ENCODE data around the gene BLTP3B.

The BLTP3B gene

DNA sequence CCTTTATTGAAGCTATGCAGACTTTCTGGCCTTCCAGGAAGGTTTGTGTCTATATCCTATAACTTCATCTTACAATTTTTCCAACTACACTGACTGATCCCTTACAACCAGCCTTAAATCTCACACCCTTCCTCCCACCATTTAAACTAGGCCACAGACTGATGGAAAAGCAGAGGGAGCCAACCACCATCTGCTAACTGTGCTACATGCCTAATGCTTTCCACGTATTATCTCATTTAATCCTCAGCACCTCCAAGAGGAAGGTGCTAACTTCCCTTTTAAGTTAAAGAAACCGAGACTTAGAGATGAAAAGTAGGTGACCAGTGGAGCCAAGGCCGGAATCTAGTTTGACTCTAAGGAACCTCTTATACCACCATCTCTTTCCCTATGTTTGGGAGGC, 22.7 kb upstream of the BLTP3B start:
- TF ChIP-seq ESRRG (CRISPR knock-in tag; IDR thresholded peaks at IDR 0.05) (no peak), ZNF8 (CRISPR knock-in tag; IDR thresholded peaks at IDR 0.05) (no peak), CSDC2 (CRISPR knock-in tag; IDR thresholded peaks at IDR 0.05) (no peak), ISL1 (CRISPR knock-in tag; IDR thresholded peaks at IDR 0.05) (no peak), ZNF565 (CRISPR knock-in tag; conservative IDR thresholded peaks at IDR 0.05; ENCODE audit: low read depth) (no peak), TCF4 (CRISPR knock-in tag; IDR thresholded peaks at IDR 0.05; ENCODE audit: borderline replicate concordance) (no peak)
- TF ChIP-seq, protein P1, sequence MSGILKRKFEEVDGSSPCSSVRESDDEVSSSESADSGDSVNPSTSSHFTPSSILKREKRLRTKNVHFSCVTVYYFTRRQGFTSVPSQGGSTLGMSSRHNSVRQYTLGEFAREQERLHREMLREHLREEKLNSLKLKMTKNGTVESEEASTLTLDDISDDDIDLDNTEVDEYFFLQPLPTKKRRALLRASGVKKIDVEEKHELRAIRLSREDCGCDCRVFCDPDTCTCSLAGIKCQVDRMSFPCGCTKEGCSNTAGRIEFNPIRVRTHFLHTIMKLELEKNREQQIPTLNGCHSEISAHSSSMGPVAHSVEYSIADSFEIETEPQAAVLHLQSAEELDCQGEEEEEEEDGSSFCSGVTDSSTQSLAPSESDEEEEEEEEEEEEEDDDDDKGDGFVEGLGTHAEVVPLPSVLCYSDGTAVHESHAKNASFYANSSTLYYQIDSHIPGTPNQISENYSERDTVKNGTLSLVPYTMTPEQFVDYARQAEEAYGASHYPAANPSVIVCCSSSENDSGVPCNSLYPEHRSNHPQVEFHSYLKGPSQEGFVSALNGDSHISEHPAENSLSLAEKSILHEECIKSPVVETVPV (CRISPR knock-in tag; IDR thresholded peaks at IDR 0.05): no peak
- no peak for ATAC-seq

DNA sequence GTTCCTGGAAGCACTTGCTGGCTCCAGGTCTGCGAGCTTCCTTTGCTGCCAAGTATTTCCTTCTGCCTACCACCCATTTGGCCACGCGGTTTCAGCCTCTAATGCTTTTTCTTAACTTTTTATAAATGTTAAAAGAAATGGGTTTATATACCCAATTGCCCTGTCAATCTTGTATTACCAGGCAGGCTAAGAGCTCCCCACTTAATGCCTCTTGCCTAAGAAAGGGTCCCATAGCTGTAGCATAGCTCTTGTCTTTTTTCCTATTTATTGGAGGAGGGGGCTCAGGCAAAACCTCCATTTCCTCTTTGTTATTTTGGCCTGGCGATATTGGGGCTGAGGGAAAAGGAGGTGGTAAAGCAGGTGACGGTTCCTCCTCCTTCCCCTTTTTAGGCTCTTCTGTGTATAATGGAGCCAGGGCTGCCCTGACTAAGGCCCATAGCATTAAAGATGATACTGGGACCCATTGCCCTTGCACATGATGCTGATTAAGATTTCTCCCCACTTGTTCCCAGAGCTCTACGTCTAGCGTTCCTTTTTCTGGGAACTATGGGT, 21.6 kb upstream of the BLTP3B start:
- TF ChIP-seq ISL1 (CRISPR knock-in tag; IDR thresholded peaks at IDR 0.05) (no peak), ZFP30 (CRISPR knock-in tag; IDR thresholded peaks at IDR 0.05) (peak; percentile 26; the same call in 1 of the 2 replicates)
- no peak for ATAC-seq

DNA sequence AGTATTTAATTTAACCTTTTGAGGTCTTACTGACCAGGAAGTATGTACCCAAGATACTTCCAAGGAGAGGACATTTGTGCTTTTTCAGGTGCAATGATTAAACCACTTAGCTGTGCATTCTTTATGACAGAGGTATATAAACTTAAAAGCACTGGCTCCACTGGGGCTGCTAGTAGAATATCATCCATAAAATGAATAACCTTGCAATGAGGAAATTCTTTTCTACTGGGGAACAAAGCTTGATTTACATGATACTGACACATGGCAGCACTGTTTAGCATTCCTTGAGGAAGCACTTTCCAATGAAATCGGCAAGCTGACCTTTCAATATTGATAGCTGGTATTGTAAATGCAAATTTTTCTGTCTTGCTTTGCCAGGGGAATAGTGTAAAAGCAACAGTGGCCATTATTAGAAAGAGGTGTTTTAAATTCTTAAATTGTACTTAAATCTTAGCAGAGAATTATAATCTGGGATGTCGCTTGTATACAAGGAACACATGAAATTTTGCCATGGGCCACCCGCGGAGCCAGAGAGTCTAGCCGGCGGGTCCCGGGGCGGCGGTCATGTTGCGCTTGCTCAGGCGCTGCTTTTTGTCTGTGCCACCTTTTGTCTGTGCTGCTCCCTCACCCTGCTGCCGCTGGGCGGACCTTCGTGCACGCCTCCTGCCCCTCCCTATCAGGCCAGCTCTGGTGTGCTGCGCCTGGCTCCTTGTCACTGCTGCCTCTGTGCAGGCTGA, 20.9 kb upstream of the BLTP3B start:
- TF ChIP-seq TOX (CRISPR knock-in tag; IDR thresholded peaks at IDR 0.05; ENCODE audit: borderline replicate concordance): no peak
- no peak for TF ChIP-seq GLIS3 (CRISPR knock-in tag; IDR thresholded peaks at IDR 0.05)
- TF ChIP-seq TCF4 (CRISPR knock-in tag; IDR thresholded peaks at IDR 0.05; ENCODE audit: borderline replicate concordance): peak; percentile 23; the same call in 1 of the 2 replicates
- peak; percentile 100 for ATAC-seq

DNA sequence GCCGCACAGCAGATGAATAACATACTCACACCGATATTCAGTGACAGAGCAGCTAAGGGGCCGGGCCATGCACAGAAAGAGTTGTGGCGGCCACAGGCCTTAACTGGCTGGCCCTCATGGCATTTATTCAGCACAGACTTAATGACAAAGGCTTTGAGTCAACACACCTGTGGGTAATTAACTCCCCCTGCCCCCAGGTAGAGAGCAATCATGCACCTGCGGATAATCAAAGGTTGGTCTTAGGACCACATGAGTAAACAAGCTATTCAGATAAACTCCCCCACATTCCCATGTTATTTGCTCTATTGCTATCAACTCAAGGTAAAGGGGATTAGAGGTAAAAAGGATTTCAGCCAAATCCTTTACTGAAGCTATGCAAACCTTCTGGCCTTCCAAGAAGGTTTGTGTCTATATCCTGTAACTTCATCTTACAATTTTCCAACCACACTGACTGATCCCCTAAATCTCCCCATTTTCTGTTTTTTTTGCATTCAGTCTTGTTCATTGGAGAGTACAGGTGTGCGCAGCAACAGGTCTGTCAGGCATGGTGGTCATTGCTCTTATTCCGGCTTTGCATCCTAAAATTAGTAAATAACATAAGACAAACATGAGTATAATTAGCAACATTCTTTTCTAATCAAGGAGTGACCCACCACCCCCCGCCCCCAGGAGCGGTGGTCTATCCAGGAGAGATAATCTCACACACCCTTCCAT, 16.9 kb upstream of the BLTP3B start:
- ATAC-seq: no peak
- no peak for TF ChIP-seq ISL1 (CRISPR knock-in tag; IDR thresholded peaks at IDR 0.05)
- no peak for TF ChIP-seq CSDC2 (CRISPR knock-in tag; IDR thresholded peaks at IDR 0.05)
- no peak for TF ChIP-seq TOX (CRISPR knock-in tag; IDR thresholded peaks at IDR 0.05; ENCODE audit: borderline replicate concordance)
- TF ChIP-seq RARB (CRISPR knock-in tag; IDR thresholded peaks at IDR 0.05): no peak
- TF ChIP-seq GLIS3 (CRISPR knock-in tag; IDR thresholded peaks at IDR 0.05): no peak
- TF ChIP-seq BACH2 (CRISPR knock-in tag; IDR thresholded peaks at IDR 0.05; ENCODE audit: borderline replicate concordance): no peak
- no peak for TF ChIP-seq TCF4 (CRISPR knock-in tag; IDR thresholded peaks at IDR 0.05; ENCODE audit: borderline replicate concordance)
- no peak for TF ChIP-seq ZNF8 (CRISPR knock-in tag; IDR thresholded peaks at IDR 0.05)
- no peak for TF ChIP-seq ZNF565 (CRISPR knock-in tag; conservative IDR thresholded peaks at IDR 0.05; ENCODE audit: low read depth)
- TF ChIP-seq PPARA (CRISPR knock-in tag; IDR thresholded peaks at IDR 0.05; ENCODE audit: borderline replicate concordance): no peak
- TF ChIP-seq SNAI2 (CRISPR knock-in tag; IDR thresholded peaks at IDR 0.05): no peak
- TF ChIP-seq, protein P2, sequence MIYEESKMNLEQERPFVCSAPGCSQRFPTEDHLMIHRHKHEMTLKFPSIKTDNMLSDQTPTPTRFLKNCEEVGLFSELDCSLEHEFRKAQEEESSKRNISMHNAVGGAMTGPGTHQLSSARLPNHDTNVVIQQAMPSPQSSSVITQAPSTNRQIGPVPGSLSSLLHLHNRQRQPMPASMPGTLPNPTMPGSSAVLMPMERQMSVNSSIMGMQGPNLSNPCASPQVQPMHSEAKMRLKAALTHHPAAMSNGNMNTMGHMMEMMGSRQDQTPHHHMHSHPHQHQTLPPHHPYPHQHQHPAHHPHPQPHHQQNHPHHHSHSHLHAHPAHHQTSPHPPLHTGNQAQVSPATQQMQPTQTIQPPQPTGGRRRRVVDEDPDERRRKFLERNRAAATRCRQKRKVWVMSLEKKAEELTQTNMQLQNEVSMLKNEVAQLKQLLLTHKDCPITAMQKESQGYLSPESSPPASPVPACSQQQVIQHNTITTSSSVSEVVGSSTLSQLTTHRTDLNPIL (CRISPR knock-in tag; IDR thresholded peaks at IDR 0.05; ENCODE audit: low read depth): no peak
- TF ChIP-seq ZFP30 (CRISPR knock-in tag; IDR thresholded peaks at IDR 0.05): no peak
- TF ChIP-seq ESRRG (CRISPR knock-in tag; IDR thresholded peaks at IDR 0.05): no peak
- TF ChIP-seq, protein P3, sequence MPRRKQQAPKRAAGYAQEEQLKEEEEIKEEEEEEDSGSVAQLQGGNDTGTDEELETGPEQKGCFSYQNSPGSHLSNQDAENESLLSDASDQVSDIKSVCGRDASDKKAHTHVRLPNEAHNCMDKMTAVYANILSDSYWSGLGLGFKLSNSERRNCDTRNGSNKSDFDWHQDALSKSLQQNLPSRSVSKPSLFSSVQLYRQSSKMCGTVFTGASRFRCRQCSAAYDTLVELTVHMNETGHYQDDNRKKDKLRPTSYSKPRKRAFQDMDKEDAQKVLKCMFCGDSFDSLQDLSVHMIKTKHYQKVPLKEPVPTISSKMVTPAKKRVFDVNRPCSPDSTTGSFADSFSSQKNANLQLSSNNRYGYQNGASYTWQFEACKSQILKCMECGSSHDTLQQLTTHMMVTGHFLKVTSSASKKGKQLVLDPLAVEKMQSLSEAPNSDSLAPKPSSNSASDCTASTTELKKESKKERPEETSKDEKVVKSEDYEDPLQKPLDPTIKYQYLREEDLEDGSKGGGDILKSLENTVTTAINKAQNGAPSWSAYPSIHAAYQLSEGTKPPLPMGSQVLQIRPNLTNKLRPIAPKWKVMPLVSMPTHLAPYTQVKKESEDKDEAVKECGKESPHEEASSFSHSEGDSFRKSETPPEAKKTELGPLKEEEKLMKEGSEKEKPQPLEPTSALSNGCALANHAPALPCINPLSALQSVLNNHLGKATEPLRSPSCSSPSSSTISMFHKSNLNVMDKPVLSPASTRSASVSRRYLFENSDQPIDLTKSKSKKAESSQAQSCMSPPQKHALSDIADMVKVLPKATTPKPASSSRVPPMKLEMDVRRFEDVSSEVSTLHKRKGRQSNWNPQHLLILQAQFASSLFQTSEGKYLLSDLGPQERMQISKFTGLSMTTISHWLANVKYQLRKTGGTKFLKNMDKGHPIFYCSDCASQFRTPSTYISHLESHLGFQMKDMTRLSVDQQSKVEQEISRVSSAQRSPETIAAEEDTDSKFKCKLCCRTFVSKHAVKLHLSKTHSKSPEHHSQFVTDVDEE (CRISPR knock-in tag; IDR thresholded peaks at IDR 0.05): no peak
- no peak for TF ChIP-seq ARNTL (CRISPR knock-in tag; IDR thresholded peaks at IDR 0.05; ENCODE audit: borderline replicate concordance, low read depth)
- TF ChIP-seq, protein P4, sequence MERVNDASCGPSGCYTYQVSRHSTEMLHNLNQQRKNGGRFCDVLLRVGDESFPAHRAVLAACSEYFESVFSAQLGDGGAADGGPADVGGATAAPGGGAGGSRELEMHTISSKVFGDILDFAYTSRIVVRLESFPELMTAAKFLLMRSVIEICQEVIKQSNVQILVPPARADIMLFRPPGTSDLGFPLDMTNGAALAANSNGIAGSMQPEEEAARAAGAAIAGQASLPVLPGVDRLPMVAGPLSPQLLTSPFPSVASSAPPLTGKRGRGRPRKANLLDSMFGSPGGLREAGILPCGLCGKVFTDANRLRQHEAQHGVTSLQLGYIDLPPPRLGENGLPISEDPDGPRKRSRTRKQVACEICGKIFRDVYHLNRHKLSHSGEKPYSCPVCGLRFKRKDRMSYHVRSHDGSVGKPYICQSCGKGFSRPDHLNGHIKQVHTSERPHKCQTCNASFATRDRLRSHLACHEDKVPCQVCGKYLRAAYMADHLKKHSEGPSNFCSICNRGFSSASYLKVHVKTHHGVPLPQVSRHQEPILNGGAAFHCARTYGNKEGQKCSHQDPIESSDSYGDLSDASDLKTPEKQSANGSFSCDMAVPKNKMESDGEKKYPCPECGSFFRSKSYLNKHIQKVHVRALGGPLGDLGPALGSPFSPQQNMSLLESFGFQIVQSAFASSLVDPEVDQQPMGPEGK (CRISPR knock-in tag; IDR thresholded peaks at IDR 0.05; ENCODE audit: borderline replicate concordance): no peak
- TF ChIP-seq, protein P5, sequence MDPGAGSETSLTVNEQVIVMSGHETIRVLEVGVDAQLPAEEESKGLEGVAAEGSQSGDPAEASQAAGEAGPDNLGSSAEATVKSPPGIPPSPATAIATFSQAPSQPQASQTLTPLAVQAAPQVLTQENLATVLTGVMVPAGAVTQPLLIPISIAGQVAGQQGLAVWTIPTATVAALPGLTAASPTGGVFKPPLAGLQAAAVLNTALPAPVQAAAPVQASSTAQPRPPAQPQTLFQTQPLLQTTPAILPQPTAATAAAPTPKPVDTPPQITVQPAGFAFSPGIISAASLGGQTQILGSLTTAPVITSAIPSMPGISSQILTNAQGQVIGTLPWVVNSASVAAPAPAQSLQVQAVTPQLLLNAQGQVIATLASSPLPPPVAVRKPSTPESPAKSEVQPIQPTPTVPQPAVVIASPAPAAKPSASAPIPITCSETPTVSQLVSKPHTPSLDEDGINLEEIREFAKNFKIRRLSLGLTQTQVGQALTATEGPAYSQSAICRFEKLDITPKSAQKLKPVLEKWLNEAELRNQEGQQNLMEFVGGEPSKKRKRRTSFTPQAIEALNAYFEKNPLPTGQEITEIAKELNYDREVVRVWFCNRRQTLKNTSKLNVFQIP (CRISPR knock-in tag; IDR thresholded peaks at IDR 0.05; ENCODE audit: borderline replicate concordance, low read depth): no peak
- TF ChIP-seq OSR1 (CRISPR knock-in tag; IDR thresholded peaks at IDR 0.05): no peak
